ENCODE measurements around the gene ZNF227.

- TF ChIP-seq CTCF (IDR thresholded peaks at IDR 0.05) (no peak), EP300 (IDR thresholded peaks at IDR 0.05) (no peak), POLR2AphosphoS5 (IDR thresholded peaks at IDR 0.05) (no peak)
Observed at GRCh38 chr19:44180968-44181367, 31.4 kb upstream of the ZNF227 start.

Measured in suprapubic skin (tissue), 4 donors.